A673 (cell line): ENCODE measurements around the gene CACNA2D3.

Experiments
- CTCF ChIP-seq: fragments of 300-800, 200-600 bp; sonication (generic); conservative IDR thresholded peaks from 2 replicates; pipeline ENCODE4 v1.5.1; 2017; ENCODE audit warnings: low read depth, mild to moderate bottlenecking, antibody characterized with exemption, low read length, moderate library complexity, mixed read lengths
- EZH2 ChIP-seq: fragments of 200-600 bp; sonication (generic); IDR thresholded peaks from 2 replicates; pipeline ENCODE4 v1.6.1; 2017; ENCODE audit warnings: borderline replicate concordance, low read depth, mild to moderate bottlenecking, mixed read lengths, antibody characterized with exemption, low read length; ENCODE audit not compliant: poor library complexity, severe bottlenecking

DNA sequence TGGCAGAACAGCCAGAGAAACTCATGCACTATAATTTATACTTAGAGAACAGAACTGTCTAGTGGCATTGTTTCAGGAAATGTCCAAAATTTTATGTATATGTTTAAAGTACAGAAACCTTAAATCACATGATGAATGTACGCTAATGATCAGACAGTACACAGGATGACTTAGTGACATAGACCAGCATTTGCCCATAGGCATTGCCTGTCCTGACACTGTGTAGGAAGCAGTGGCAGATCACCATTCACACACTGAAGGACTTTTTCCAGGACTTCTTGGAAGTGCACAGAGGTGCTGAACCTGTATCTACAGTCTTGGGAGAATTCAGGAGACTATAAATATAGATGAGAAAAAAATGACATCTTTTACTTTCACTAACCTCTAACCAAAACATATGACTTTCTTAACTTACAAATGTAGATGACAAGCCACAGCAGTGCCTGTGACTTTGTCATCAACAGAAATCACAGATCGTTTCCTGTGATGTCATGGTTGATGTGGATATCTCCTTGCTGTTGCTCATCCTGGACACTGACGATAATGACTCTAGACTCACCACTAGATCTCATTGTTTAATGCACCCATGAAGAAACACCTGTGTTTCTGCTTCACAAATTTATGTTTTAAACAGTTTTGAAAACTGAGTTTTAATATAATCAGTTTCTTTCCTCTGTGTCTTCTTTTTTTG lies 183.2 kb downstream of the CACNA2D3 start:
- no peak for TF ChIP-seq CTCF
- TF ChIP-seq EZH2, result no peak
